HG02938 (cell line): ENCODE measurements around the gene YWHAG.
"Not testable (repeated sequence)": the region's sequence is repeated elsewhere in the genome, so short reads cannot be mapped to it uniquely, and the experiment has no call there.

ENCODE experiments used
- ATAC-seq: cut with Tn5 transposase; IDR thresholded peaks from one replicate; pipeline ENCODE4 v1.9.1; 2021; ENCODE audit warnings: mild to moderate bottlenecking, moderate library complexity; ENCODE audit not compliant: unreplicated experiment

Gene YWHAG

DNA sequence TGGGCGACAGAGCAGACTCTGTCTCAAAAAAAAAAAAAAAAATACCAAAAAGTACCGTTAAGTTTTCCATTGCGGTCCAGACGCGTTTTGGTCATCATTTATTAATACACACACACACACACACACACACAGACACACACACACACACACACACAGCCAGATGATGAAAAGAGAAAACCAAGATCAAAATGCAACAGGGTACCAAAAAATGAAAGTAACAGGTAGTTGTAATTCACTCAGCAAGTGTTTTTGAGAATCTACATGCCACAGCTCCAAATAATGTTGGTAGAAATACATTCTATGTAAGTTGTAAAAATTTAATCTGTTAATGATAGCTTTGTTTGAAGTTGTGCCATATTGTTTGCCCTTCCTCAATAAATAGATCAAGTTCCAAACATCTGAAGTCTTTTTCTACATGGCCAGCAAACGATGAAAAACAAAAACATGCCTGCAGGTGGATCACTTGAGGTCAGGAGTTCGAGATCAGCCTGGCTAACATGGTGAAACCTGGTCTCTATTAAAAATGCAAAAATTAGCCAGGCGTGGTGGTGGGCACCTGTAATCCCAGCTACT, 9.4 kb downstream of the YWHAG start:
- ATAC-seq, result no peak

DNA sequence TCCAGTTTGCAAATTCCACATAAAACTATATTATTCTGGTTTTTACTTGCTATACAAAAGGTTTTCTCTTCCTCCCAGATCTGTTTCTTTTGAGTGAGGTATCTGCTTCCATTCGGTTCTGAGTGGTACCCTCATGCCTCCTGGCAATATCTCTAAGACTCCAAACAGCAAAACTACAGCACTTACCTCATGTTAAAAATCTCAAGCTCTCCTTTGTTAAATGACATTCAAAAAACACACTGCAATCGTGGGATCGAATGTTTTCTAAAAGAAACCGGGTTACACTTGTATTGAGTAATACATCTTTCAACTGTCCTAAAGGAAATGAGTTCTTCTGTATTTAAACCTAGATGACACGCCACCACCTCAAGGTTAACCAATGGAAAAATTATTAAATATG, 11.1 kb downstream of the YWHAG start:
- ATAC-seq, result no peak

DNA sequence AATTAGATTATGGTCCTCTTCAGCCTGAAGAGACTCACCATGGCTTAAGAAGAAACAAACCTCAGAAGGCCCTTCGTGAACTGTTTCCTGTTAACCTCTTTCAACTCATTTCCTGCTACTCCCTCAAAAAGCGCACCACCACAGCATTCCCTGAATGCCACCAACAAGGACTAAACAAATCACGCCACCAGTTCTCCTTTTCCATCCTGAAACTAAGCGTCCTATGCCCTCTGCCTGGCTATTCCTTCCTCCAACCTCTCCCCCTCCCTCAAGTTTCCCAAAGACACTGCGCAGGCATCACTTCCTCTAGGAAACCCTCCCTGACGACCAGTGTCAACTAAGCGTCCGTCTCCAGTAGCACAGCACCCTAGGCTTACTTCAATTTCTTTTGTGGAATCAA, 12.0 kb downstream of the YWHAG start:
- ATAC-seq, result no peak

DNA sequence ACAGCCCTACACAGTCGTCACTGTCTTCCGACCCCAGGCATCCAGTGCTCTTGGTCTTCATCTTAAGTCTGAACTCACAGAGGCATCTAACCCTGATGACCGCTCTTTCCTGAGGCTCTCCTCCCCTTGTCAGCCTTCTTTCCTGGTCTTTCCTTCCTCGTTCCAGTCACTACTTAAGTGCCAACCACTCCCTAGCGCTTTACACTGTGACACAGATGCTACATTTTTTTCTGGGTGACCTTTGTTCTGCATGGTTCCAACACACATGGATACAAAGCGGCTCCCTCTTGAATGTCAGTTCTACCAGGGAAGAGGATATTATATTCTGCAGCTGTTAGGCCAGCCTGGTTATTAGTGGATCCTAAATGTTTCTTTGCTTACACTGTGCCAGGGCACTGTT, 12.7 kb downstream of the YWHAG start:
- ATAC-seq, result no peak

DNA sequence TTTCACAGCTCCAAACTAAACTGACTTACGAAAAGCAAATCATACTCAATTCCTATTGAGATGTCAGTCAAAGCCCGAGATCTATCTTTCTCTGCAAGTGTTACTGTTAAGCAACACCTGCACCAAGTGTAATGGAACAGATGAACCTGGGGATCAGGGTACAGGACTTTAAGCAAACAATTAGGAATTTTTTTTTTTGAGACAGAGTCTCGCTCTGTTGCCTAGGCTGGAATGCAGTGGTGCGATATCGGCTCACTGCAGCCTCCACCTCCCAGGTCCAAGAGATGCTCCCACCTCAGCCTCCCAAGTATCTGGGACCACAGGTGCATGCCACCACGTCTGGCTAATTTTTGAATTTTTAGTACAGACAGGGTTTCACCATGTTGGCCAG, 14.9 kb downstream of the YWHAG start:
- no peak for ATAC-seq

DNA sequence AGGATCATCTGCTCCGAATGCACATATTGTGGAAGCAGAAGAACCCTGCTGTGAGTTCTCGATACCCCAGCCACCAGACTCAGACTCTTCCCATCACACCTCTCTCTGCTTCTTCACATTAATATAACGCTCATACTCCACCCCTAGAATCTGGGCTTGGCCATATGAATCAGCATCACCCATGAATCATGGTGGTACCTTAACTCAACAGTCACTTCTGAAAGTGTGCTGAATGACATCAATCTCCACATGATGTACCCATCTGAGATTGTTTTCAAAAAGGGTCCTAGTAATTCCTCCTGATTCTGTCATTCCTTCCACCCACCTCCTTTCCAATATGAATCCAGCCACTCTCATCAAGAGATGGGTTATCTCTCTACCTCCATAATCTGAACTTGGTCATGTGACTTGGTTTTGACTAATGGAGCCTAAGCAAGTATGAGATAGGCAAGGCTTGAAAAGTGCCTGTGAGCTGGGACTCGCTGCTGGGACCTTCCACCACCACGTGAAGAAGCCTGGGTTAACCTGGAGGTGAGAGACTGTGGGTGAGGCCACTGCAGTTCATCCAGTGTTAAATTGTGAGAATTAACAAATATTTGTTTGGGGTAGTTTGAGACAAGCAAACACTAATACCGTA, 15.4 kb downstream of the YWHAG start:
- no peak for ATAC-seq

DNA sequence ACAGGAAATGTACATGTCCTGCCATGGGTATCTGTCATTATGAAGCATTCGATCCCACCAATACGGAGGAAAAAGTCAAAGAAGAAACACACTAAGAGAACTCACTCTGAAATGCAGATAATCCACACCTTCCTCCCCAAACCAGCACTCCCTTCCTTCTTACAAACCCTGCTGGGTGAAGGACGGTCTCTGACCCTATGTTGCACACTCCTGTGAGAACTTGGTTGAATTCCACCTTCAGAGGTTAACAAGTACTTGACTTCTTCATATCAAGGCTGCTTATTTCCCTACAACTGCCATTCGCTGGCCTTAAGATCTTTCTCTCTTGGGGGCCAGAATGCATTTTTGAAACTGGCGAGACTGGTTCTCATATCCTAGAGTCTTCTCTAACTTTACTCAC, 16.6 kb downstream of the YWHAG start:
- ATAC-seq, result no peak

DNA sequence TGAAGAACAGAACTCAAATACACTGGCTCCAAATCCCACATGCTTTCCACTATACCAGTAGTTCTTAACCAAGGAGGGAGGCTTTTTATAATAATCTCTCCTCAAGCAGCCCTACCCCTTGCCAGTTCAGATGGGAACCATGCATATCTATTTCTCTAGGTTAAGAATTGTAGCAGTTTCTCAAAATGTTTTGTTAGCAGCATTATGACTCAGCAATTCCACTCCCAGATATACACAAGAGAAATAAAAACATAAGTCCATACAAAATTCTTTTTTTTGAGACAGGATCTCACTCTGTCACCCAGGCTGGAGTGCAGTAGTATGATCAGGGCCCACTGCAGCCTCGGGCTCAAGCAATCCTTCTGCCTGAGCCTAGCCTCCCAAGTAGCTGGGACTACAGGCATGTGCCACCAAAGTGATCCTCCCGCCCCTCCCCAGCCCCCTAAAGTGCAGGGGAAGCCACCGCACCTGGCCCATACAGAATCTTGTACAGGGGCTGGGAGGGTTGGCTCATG, 18.1 kb downstream of the YWHAG start:
- no peak for ATAC-seq

DNA sequence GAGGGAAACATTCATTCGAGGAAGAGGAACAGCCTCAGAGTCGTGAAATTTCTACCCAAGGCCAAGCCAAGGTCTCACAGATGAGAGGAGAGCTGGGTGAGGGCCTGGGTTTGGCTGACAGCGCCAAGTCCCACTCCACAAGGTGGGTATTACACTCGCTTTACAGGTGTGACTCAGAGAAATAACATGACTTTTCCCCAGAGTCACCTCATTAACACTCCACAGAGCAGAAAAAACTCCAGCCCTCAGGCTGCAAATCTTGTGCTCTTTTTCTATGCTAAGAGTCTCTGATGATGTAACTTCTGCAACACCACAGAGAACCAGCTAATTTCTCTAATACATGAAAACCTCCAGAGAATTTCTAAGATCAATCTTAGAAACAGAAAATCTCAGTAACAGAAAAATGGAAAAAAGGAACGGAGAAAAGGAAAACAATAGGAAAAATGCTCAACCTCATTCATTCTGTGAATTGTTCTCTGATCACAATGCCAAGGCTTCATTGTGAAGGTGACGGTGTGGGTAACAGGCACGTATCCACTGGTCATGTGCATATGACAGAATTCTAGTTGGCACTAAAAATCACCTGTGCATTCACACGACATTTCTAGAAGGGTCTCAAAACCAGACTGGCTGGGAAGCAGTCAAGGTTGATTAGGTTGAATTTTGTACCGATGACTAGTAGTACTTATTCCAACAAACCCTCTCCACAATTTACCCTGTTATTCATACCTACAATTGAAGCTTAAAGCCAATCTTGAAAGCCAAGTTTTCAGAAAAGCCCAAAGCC, 20.3 kb downstream of the YWHAG start:
- no peak for ATAC-seq

DNA sequence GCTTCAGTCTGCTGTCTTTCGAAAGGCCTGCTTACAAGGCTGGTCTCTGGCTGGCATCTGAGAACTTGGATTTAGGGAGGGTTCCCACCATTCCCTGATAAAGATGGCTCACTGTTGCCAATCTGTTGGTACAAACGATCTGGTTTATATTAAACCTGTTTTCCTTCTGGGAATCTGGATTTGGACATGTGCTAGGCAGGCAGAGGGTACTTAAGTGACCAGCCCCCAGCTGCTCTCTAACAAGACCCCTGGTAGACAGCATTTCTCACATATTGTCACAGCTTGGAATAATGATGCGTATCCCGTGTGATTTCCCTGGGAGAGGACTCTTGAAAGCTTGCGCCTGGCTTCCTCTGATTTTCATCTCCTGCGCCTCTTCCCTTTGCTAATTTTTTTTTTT, 21.6 kb downstream of the YWHAG start:
- ATAC-seq, result no peak

DNA sequence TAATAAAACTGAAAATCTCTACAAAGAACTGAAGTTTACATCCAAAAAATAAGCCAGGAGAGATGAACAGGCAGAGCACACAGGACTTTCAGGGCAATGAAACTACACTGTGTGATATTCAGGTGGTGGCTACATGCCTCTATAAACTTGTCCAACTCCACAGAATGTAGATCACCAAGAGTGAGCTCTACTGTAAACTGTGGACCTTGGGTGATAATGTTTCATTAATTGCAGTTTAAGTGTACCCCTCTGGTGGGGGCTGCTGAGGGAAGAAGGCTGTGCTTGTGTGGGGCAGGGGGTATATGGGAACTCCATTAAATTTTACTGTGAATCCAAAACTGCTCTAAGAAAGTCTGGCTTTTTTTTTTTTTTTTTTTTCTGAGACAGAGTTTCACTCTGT, 22.7 kb downstream of the YWHAG start:
- ATAC-seq, result no peak

DNA sequence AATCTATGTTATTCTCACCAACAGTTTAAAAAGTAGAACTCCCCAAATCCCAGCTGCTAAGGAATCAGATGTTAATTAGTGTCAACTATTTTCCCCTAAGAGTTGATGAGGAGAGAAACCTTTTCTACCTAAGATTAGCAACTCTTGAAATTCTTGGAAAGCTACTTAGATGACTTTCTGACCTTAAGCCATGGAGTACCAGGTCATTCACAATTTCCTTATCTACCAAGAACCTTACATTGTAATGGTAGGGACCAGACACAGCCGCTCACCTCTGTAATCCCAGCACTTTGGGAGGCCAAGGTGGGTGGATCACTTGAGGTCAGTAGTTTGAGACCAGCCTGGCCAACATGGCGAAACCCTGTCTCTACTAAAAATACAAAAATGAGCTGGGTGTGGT, 23.4 kb downstream of the YWHAG start:
- not testable (repeated sequence) for ATAC-seq

DNA sequence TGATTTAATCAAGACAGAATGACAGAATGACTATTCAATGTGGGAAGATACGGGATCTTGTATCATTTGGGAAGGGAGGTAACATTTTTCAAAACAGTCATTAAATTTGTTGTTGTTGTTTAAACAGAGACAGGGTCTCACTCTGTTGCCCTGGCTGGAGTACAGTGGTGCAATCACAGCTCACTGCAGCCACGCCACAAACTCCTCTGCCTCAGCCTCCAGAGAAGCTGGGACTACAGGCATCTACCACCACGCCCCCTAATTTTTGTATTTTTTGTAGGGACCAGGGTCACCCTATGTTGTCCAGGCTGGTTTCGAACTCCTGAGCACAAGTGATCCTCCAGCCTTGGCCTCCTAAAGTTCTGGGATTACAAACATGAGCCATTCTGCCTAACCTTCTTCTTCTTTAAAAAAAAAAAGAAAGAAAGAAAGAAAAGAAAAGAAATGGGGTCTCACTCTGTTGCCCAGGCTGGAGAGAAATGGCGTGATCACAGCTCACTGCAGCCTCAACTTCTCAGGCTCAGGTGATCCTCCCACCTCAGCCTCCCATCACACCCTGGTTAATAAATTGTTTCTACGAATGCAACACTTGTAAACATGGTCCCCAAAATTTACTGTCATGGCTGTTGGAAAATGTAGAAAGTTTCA, 24.3 kb downstream of the YWHAG start:
- no peak for ATAC-seq

DNA sequence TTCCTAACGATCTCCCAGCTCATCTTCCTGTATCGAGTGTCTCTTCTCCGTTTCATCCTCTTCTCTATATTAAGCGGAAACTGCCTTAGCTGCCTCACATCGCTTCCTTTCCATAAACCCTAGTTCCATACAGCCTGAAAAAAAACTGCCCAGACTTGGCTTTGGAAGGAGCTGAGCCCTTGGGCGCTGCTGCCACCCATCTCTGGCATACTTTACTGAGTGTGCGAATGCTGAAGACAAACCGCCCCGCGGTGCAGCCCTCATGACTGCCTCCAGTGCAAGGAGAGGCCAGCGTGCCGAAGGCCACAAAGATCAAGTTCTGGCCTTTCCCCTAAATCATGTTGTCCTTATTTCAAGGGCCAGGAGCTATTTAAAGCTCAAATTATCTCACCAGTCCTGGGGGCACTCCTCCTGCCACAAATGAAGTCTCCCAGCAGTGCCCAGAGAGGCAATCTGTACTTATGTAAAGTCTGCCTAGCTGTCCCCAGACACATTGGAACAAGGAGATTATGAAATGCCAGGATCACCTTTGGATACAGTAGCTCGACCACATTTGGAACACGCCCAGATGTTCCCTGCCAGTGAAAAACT, 25.2 kb downstream of the YWHAG start:
- no peak for ATAC-seq

DNA sequence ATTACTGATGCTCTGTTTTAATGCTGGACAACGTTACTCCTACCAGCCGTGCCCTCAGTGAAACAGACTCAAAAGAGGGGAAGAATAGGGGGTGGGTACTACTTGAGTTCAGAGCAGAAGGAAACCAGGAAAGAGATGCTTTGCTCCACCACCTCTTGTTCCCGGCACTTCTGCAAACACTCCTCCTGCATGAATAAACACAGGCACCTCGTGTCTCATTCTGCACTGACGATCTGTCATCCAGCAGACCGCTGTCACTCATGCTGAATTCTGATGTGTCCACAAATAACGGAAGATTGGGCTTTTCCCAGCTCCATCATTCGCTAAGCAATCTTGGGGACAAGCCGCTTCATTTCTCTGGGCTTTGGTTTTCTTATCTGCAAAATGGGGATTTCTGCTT, 26.7 kb downstream of the YWHAG start:
- no peak for ATAC-seq

DNA sequence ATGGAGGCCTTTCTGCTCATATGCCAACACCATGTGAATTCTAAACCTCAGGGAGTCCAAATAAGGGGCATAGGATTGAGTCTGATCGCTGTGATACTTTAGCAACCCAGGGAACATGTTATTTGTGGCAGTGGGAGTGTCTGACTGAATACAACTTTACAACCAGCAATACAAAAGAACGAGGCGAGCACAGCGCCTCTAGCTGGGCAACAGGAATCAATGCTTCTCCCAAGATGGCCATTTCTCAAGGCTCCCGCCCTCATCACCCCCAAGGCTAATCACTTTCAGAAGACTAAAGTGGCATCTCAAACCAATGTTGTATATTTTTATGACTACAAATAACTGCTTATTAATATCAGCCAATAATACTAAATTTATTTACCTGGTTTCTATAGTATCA, 28.1 kb downstream of the YWHAG start:
- no peak for ATAC-seq

DNA sequence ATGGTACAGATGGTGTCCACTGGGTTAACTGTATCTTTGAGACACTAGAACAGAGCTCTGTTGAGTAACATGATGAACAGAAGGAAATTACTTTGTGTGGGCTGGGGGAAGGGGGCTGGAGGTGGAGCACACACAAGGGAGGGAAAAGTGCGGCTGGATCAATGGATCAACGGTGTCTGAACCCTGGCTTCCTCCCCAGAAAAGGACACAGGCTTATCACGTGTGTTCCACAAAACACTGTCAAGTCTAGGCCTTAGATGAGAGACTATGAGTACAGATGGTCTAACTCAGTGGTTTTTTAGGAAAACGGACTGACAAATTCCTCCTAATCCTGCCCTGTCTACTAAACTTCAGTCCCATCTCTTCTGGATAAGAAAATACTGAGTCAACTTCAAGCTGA, 28.5 kb downstream of the YWHAG start:
- ATAC-seq, result no peak

DNA sequence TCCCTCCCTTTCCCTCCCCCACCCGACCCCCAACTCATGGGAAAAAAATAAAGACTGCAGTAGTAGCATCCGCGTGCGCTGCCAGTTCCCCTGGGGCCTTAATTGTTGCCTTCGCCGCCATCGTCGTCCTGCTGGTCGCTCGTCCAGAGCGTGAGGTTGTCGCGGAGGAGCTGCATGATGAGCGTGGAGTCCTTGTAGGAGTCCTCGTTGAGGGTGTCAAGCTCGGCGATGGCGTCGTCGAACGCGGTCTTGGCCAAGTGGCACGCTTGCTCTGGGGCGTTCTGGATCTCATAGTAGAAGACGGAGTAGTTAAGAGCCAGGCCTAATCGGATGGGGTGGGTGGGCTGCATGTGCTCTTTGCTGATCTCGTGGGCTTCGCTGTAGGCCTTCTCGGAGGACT, 29.3 kb downstream of the YWHAG start:
- ATAC-seq, result no peak

DNA sequence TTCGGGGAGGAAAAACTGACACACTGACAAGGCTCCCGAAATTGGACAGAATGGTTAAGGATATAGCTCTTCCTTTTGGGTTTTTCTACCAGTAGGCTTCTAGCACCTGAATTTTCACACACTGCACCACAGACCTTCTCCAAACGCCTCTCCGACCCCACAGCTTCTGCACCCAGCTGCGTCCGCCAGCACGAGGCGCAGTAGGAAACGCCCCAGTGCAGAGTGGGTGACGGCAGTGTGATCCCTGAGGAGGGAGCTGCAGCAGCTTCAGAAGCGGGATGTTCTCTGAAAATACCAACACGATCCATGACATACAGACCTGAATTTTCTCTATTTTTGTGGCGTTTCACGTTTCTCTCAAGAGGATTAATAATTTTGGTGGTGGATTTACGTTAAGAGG, 30.4 kb downstream of the YWHAG start:
- no peak for ATAC-seq

DNA sequence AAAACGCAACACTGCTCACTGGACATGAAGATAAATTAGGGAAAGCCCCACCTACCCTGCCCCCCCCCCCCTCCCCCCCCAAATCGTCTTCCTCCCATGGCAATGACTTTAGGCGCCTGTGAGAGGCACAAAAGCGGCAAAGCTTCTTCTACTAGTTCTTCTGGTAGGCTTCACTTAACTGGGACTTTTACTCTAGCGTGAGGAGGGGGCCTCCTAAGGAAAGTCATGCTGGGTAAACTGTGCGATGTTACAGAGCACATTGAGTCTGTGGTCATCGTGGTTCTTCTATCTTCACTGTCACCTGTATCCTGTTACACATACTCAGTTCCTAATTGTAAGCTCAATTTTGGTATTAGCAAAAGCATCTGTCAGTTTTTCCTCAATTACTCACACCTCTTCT, 31.2 kb downstream of the YWHAG start:
- no peak for ATAC-seq

DNA sequence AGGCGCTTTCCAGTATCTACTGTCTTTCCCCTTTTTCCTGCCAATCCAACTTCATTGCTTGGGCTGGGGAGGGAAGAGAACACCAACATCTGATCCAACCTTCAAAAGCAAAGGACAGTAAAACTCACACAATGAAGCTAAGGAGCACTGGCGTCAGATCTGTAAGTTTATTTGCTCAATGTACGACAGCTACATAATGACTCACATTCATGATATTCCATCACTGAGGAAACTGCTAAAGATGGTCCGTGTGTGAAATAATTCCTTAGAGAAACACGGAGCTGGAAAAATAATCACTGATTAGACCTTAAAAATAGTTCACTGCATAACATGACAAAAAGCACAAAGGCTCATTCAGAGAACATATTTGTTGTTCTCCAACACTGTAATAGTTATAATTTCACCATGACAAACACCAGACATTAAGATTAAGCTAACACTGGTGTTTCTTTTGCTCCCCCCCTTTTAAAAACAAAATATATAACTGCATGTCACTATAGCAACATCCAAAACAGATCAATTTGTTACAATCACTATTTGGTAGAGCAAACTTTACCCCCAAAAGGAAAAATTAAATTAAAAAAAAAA, 32.1 kb downstream of the YWHAG start:
- ATAC-seq, result no peak
